Measurements from ENCODE around the gene C5orf34. TPM values are rescaled to one million over a fixed set of nuclear protein-coding genes. Genes with fewer than 3 reads are reported as not detected.

C5orf34 gene
- total and polyA plus RNA-seq, 2 donors (not counting 3 experiments of a cell fraction or from before 2014, with no cell fraction given) = 2.1 to 6.5 TPM

GRCh38 chr5:43514471-43514815 is 505 bp downstream of the C5orf34 start:
- no peaks in the 10 kb centered on the region for H4K20me1 ChIP-seq (replicated peaks; ENCODE audit: control insufficient read depth, extremely low read depth, insufficient read depth, low read length)
- H3K9ac ChIP-seq (replicated peaks; ENCODE audit: extremely low read depth, insufficient read depth, low read length) = peak overlapping the region; percentile 97
- peaks cover 16% of the 10 kb centered on the region for H3K79me2 ChIP-seq (ENCODE audit: control insufficient read depth, insufficient read depth, low read length)
- no peaks in the 10 kb centered on the region for H3K9me3 ChIP-seq (replicated peaks; ENCODE audit: control insufficient read depth, insufficient read depth, low read length)
- H2AFZ ChIP-seq (ENCODE audit: low read depth, low read length) = peak overlapping the region; percentile 90
- H3K36me3 ChIP-seq (ENCODE audit: control insufficient read depth in 2 of 2, extremely low read depth in 1 of 2, insufficient read depth in 2 of 2, low read length in 2 of 2) = no peaks in the 10 kb centered on the region
- dilution Hi-C loops (cut with MboI; ENCODE audit: extremely low pct_ligation_motif_present, low sequenced_read_pairs) = no loop called here
- H3K27me3 ChIP-seq (ENCODE audit: control insufficient read depth in 2 of 2, insufficient read depth in 2 of 2, low read length in 2 of 2) = no peaks in the 10 kb centered on the region
- H3K9me1 ChIP-seq (replicated peaks; ENCODE audit: control insufficient read depth, extremely low read depth, insufficient read depth, low read length) = no peaks in the 10 kb centered on the region
- DNase-seq (ENCODE audit: low read depth, low spot score) (no peak), FAIRE-seq (peak; percentile 55)
- H3K27ac ChIP-seq (ENCODE audit: insufficient read depth, low read depth, low read length) = peak overlapping the region; percentile 92
- CTCF ChIA-PET = interaction anchor here (1.0 to 2.8 kb wide), 5 partner anchors 10 to 202 kb away, joined by 3 to 26 read pairs (median 4); partner anchors contain the start of genes HMGCS1 and TMEM267
- TSS peak; percentile 93 for BruUV-seq (replicated peaks)
- H3K4me2 ChIP-seq (ENCODE audit: insufficient read depth, low read length) = peak overlapping the region; percentile 96
- H3K4me3 ChIP-seq (replicated peaks in 1 of 3; ENCODE audit: insufficient read depth in 1 of 3, low read depth in 1 of 3, low read length in 3 of 3) = peak overlapping the region; percentile 68 to 93 (median 89)
- TF ChIP-seq MYC (IDR thresholded peaks at IDR 0.05; ENCODE audit: low read depth, low read length) (no peak), POLR2A (IDR thresholded peaks at IDR 0.05; ENCODE audit: low read depth, low read length) (no peak), JUN (IDR thresholded peaks at IDR 0.05; ENCODE audit: borderline replicate concordance, insufficient read depth, insufficient read length, low read depth) (no peak), GATA2 (IDR thresholded peaks at IDR 0.05; ENCODE audit: insufficient read depth, insufficient read length, low read depth, low read length) (no peak), EZH2 (IDR thresholded peaks at IDR 0.05; ENCODE audit: borderline replicate concordance, low read depth, low read length, severe bottlenecking) (no peak), FOS (IDR thresholded peaks at IDR 0.05; ENCODE audit: borderline replicate concordance, insufficient read depth, low read length) (no peak), POLR2AphosphoS5 (IDR thresholded peaks at IDR 0.05; ENCODE audit: insufficient read depth, low read depth, low read length) (no peak)
- TF ChIP-seq, protein P1, sequence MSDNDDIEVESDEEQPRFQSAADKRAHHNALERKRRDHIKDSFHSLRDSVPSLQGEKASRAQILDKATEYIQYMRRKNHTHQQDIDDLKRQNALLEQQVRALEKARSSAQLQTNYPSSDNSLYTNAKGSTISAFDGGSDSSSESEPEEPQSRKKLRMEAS (IDR thresholded peaks at IDR 0.05; ENCODE audit: insufficient read depth, insufficient read length) = no peak
- TF ChIP-seq, protein P2, sequence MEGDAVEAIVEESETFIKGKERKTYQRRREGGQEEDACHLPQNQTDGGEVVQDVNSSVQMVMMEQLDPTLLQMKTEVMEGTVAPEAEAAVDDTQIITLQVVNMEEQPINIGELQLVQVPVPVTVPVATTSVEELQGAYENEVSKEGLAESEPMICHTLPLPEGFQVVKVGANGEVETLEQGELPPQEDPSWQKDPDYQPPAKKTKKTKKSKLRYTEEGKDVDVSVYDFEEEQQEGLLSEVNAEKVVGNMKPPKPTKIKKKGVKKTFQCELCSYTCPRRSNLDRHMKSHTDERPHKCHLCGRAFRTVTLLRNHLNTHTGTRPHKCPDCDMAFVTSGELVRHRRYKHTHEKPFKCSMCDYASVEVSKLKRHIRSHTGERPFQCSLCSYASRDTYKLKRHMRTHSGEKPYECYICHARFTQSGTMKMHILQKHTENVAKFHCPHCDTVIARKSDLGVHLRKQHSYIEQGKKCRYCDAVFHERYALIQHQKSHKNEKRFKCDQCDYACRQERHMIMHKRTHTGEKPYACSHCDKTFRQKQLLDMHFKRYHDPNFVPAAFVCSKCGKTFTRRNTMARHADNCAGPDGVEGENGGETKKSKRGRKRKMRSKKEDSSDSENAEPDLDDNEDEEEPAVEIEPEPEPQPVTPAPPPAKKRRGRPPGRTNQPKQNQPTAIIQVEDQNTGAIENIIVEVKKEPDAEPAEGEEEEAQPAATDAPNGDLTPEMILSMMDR (IDR thresholded peaks at IDR 0.05; ENCODE audit: extremely low read depth in 1 of 2, insufficient read depth in 1 of 2, low read depth in 1 of 2, low read length in 2 of 2) = no peak
- POLR2A ChIA-PET = interaction anchor here (1.0 to 1.3 kb wide), 2 partner anchors 9 to 30 kb away, joined by 5 to 9 read pairs; partner anchors contain the start of gene TMEM267
- intact Hi-C loops (cut with micrococcal nuclease) = loop anchor here (1.0 to 10.0 kb wide), 2 partner anchors 201 to 1860 kb away; partner anchors contain the start of gene HMGCS1
- H3K4me1 ChIP-seq (ENCODE audit: control insufficient read depth, extremely low read depth, insufficient read depth, low read length) = peaks cover 11% of the 10 kb centered on the region
